Head of caudate nucleus (tissue), 42 donors: Measurements from ENCODE around the gene BYSL.
A peak's percentile ranks its signal among the peaks of the same experiment; 100 is the strongest.

ENCODE experiments used
- DNase-seq, 42 donors: peaks; one replicate each; pipeline versions ENCODE4 v3.0.0 to v3.0.0-alpha.2; 2020 to 2021; ENCODE audit warnings: mixed read lengths in 7 of 42
- intact Hi-C: fragments of 100-400 bp; cut with DNase I; formaldehyde crosslinking; loops from one replicate; pipeline ENCODE4 v1.15.0; 2022

BYSL gene

GRCh38 chr6:41920921-41921711 lies at the start of gene BYSL, which contains the start of gene MED20:
TSS of gene BYSL (plus strand) at chr6:41921499. CDS start at chr6:41921563, 64 bp downstream.
TSS of gene MED20 (minus strand) at chr6:41921139. CDS start at chr6:41921018, 121 bp downstream.
- intact Hi-C loops: loop anchor here (1.0 to 5.0 kb wide), 4 partner anchors 26 to 296 kb away; partner anchors contain the start of genes MRPS10, TAF8, TOMM6 and USP49
- DNase-seq: peak; percentile 92 to 99 (median 96)

GRCh38 chr6:41871691-41872090 lies 49.6 kb upstream of the BYSL start:
- no peak for DNase-seq
- intact Hi-C loops: no loop called here

GRCh38 chr6:41872147-41872546 lies 49.2 kb upstream of the BYSL start:
- no peak for DNase-seq
- intact Hi-C loops: no loop called here

- intact Hi-C loops: no loop called here
- no peak for DNase-seq
These were observed 46.6 kb upstream of the BYSL start for GRCh38 chr6:41874741-41875140.

- intact Hi-C loops: no loop called here
- DNase-seq: no peak
These were observed 44.1 kb upstream of the BYSL start for GRCh38 chr6:41877051-41877680.

GRCh38 chr6:41878246-41878645 lies 43.1 kb upstream of the BYSL start:
- intact Hi-C loops: no loop called here
- no peak for DNase-seq

GRCh38 chr6:41878961-41879405 lies 42.3 kb upstream of the BYSL start:
- intact Hi-C loops: no loop called here

GRCh38 chr6:41881506-41881905 lies 39.8 kb upstream of the BYSL start:
- DNase-seq: no peak
- intact Hi-C loops: no loop called here

More at GRCh38 chr6:41878961-41879405, 42.3 kb upstream of the BYSL start:
- DNase-seq: no peak

GRCh38 chr6:41884957-41885356 lies 36.3 kb upstream of the BYSL start:
- DNase-seq: no peak
- intact Hi-C loops: no loop called here

GRCh38 chr6:41885930-41886329 lies 35.4 kb upstream of the BYSL start:
- DNase-seq: no peak
- intact Hi-C loops: no loop called here

- intact Hi-C loops: no loop called here
- no peak for DNase-seq
These were observed 34.0 kb upstream of the BYSL start for GRCh38 chr6:41887331-41887751.

GRCh38 chr6:41892921-41893564 lies 28.3 kb upstream of the BYSL start:
- no peak for DNase-seq
- intact Hi-C loops: no loop called here

- intact Hi-C loops: loop anchor here (2.0 kb wide), 1 partner anchor 26 kb away; the partner anchor contains the start of genes BYSL and MED20
- peak in 25 of 42 donors; percentile 5 to 68 (median 16) for DNase-seq
These were observed 26.7 kb upstream of the BYSL start for GRCh38 chr6:41894366-41895299.

- intact Hi-C loops: loop anchor here (2.0 kb wide), 1 partner anchor 25 kb away; the partner anchor contains the start of genes BYSL and MED20
- DNase-seq: peak; percentile 78 to 95 (median 91)
These were observed 25.7 kb upstream of the BYSL start, which contains the start of gene USP49 for GRCh38 chr6:41895300-41896233. TSS of gene USP49 (minus strand) at chr6:41895375. CDS start at chr6:41806983, 88,392 bp downstream.

GRCh38 chr6:41896281-41896680 lies 25.0 kb upstream of the BYSL start:
- intact Hi-C loops: no loop called here
- no peak for DNase-seq

- DNase-seq: no peak
- intact Hi-C loops: no loop called here
These were observed 20.4 kb upstream of the BYSL start for GRCh38 chr6:41900861-41901260.

- no peak for DNase-seq
- intact Hi-C loops: no loop called here
These were observed 19.3 kb upstream of the BYSL start for GRCh38 chr6:41901882-41902519.
